Ascending aorta (tissue), 2 donors: ENCODE measurements around the gene MCC. TPM values are rescaled to one million over a fixed set of nuclear protein-coding genes. Genes with fewer than 3 reads are reported as not detected.

Experiments used
- DNase-seq, 2 donors: peaks; one replicate each; pipeline ENCODE4 v3.0.0-alpha.2; 2019; ENCODE audit warnings: low spot score in 2 of 2
- H3K27ac ChIP-seq, 2 donors: fragments of 200-600 bp; sonication (generic); one replicate each; pipeline ENCODE4 v1.5.1; 2016 to 2017; ENCODE audit warnings: mild to moderate bottlenecking in 1 of 2
- H3K27me3 ChIP-seq: fragments of 200-600 bp; sonication (generic); one replicate; pipeline ENCODE4 v1.5.1; 2017
- H3K36me3 ChIP-seq, 2 donors: fragments of 200-600 bp; sonication (generic); one replicate each; pipeline ENCODE4 v1.5.1; 2016
- H3K4me1 ChIP-seq, 2 donors: fragments of 200-600 bp; sonication (generic); one replicate each; pipeline ENCODE4 v1.5.1; 2016 to 2017; ENCODE audit warnings: mild to moderate bottlenecking in 1 of 2
- H3K4me3 ChIP-seq, 2 donors: fragments of 200-600 bp; sonication (generic); one replicate each; pipeline ENCODE4 v1.5.1; 2016 to 2017; ENCODE audit warnings: mild to moderate bottlenecking in 1 of 2
- H3K9me3 ChIP-seq, 2 donors: fragments of 200-600 bp; sonication (generic); one replicate each; pipeline ENCODE4 v1.5.1; 2016
- intact Hi-C: fragments of 100-400 bp; cut with DNase I; formaldehyde crosslinking; loops from one replicate; pipeline ENCODE4 v1.15.1; 2023
- total RNA-seq: library from RNA; depleted of rRNA; stranded (reverse); fragments of >200 nt; gene quantifications from one replicate; pipeline ENCODE4 v1.1.0, GENCODE V29; 2016
- TF ChIP-seq, protein P1 (sequence below), 3 experiments: fragments of 200-600 bp in 2 of 3; fragments of 450-650 bp in 1 of 3; sonication (generic) in 2 of 3; IDR thresholded peaks; one replicate each; pipeline ENCODE4 v1.5.1; 2016 to 2019; ENCODE audit warnings: antibody characterized with exemption in 3 of 3, mild to moderate bottlenecking in 1 of 3, moderate library complexity in 1 of 3

The MCC gene
- total RNA-seq, 1 donor from 2014 or later: 67.9 TPM

GRCh38 chr5:113450929-113451328 is 37.3 kb downstream of the MCC start:
- intact Hi-C loops: no loop called here
- no peak overlapping the region for H3K4me3 ChIP-seq

DNA sequence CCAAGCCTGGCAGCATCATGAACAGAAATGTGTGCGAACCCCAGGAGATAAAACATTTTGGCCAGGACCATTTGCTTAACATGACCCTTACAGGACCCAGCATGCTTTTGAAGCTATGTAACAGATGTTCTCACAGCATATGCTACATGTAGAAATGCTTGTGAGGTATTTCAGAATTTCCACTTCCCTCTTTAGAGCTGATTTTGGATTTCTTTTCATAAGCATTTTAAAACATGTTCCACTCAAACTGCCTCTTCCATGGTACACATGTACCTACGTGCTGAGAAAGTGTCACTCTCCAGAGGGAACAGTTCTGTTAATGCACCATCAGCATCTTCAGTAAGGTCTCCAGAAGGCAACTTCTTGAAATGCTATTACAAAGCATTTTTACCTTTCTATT is 37.8 kb downstream of the MCC start:
- no peak overlapping the region for H3K27ac ChIP-seq
- DNase-seq: no peak
- TF ChIP-seq, protein P1, sequence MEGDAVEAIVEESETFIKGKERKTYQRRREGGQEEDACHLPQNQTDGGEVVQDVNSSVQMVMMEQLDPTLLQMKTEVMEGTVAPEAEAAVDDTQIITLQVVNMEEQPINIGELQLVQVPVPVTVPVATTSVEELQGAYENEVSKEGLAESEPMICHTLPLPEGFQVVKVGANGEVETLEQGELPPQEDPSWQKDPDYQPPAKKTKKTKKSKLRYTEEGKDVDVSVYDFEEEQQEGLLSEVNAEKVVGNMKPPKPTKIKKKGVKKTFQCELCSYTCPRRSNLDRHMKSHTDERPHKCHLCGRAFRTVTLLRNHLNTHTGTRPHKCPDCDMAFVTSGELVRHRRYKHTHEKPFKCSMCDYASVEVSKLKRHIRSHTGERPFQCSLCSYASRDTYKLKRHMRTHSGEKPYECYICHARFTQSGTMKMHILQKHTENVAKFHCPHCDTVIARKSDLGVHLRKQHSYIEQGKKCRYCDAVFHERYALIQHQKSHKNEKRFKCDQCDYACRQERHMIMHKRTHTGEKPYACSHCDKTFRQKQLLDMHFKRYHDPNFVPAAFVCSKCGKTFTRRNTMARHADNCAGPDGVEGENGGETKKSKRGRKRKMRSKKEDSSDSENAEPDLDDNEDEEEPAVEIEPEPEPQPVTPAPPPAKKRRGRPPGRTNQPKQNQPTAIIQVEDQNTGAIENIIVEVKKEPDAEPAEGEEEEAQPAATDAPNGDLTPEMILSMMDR (IDR thresholded peaks at IDR 0.05): no peak

More at GRCh38 chr5:113450929-113451328, 37.3 kb downstream of the MCC start:
- Histone ChIP-seq H3K27me3 (no peaks in the 10 kb centered on the region), H3K36me3 (no peaks in the 10 kb centered on the region), H3K27ac (no peak overlapping the region), H3K9me3 (no peaks in the 10 kb centered on the region), H3K4me1 (no peaks in the 10 kb centered on the region)
- TF ChIP-seq, protein P1 (IDR thresholded peaks at IDR 0.05): no peak
- no peak for DNase-seq

GRCh38 chr5:113448252-113448651 is 40.0 kb downstream of the MCC start:
- H3K4me3 ChIP-seq: no peak overlapping the region
- no peak for DNase-seq
- TF ChIP-seq, protein P1 (IDR thresholded peaks at IDR 0.05): no peak
- no peaks in the 10 kb centered on the region for H3K9me3 ChIP-seq
- no peak overlapping the region for H3K27ac ChIP-seq
- H3K4me1 ChIP-seq: no peaks in the 10 kb centered on the region
- intact Hi-C loops: no loop called here
- H3K27me3 ChIP-seq: no peaks in the 10 kb centered on the region
- H3K36me3 ChIP-seq: no peaks in the 10 kb centered on the region

More for the DNA sequence above, 37.8 kb downstream of the MCC start:
- Histone ChIP-seq H3K4me1 (no peaks in the 10 kb centered on the region), H3K9me3 (no peaks in the 10 kb centered on the region), H3K27me3 (no peaks in the 10 kb centered on the region), H3K36me3 (no peaks in the 10 kb centered on the region), H3K4me3 (no peak overlapping the region)
- intact Hi-C loops: no loop called here

- H3K27me3 ChIP-seq: no peaks in the 10 kb centered on the region
- intact Hi-C loops: no loop called here
- no peak overlapping the region for H3K4me3 ChIP-seq
- TF ChIP-seq, protein P1 (IDR thresholded peaks at IDR 0.05): no peak
- no peaks in the 10 kb centered on the region for H3K4me1 ChIP-seq
- DNase-seq: no peak
- no peaks in the 10 kb centered on the region for H3K36me3 ChIP-seq
- H3K27ac ChIP-seq: no peak overlapping the region
- no peaks in the 10 kb centered on the region for H3K9me3 ChIP-seq
Measured at GRCh38 chr5:113447498-113448050, 40.7 kb downstream of the MCC start.

GRCh38 chr5:113446358-113446927 is 41.8 kb downstream of the MCC start:
- TF ChIP-seq, protein P1 (IDR thresholded peaks at IDR 0.05): no peak
- Histone ChIP-seq H3K4me1 (no peaks in the 10 kb centered on the region), H3K27ac (no peak overlapping the region), H3K9me3 (no peaks in the 10 kb centered on the region), H3K36me3 (no peaks in the 10 kb centered on the region), H3K27me3 (no peaks in the 10 kb centered on the region), H3K4me3 (no peak overlapping the region)
- DNase-seq: no peak
- intact Hi-C loops: no loop called here
